MM.1S (cell line): Measurements from ENCODE around the gene POLR3G.

Experiments
- EZH2 ChIP-seq: fragments of 300-600 bp; sonication (generic); optimal IDR thresholded peaks from 2 replicates; pipeline ENCODE3; 2017; ENCODE audit warnings: low read depth, mild to moderate bottlenecking, antibody characterized with exemption, low read length, mixed read lengths
- TF ChIP-seq, protein P1 (sequence below): fragments of 300-600 bp; sonication (generic); IDR thresholded peaks from 2 replicates; pipeline ENCODE4 v1.5.1; 2016; ENCODE audit warnings: antibody characterized with exemption, low read length, mixed read lengths

DNA sequence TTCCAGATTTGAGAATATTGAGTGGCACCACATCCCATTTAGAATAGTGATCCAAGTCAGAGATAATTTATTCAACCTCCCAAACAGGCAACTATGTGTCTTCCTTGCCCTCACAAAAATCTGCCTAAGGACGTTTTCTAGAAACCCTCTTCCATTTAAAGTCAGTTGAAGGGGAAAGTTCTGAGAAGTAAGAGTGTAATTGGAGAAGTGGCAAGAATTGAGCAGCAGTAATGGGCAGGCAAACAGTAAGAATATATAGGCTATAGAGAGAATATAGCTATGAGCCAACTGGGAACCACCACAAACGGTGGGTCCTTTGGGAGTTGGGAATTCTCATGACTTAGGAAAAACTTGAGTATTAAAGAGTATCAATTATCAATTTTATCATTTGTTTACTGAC lies 34.0 kb upstream of the POLR3G start:
- TF ChIP-seq, protein P1, sequence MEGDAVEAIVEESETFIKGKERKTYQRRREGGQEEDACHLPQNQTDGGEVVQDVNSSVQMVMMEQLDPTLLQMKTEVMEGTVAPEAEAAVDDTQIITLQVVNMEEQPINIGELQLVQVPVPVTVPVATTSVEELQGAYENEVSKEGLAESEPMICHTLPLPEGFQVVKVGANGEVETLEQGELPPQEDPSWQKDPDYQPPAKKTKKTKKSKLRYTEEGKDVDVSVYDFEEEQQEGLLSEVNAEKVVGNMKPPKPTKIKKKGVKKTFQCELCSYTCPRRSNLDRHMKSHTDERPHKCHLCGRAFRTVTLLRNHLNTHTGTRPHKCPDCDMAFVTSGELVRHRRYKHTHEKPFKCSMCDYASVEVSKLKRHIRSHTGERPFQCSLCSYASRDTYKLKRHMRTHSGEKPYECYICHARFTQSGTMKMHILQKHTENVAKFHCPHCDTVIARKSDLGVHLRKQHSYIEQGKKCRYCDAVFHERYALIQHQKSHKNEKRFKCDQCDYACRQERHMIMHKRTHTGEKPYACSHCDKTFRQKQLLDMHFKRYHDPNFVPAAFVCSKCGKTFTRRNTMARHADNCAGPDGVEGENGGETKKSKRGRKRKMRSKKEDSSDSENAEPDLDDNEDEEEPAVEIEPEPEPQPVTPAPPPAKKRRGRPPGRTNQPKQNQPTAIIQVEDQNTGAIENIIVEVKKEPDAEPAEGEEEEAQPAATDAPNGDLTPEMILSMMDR, result no peak
- TF ChIP-seq EZH2, result no peak
